Stimulated activated CD4-positive, alpha-beta T cell treated with anti-CD3 and anti-CD28 coated beads, TNF-alpha, amount 100 ng/mL, for 48 hours (primary cell): Measurements from ENCODE around the gene ANKRD62.

Experiments
- DNase-seq, 3 donors: peaks; one replicate each; pipeline ENCODE4 v3.0.0-alpha.2; 2020; ENCODE audit warnings: low read depth in 3 of 3

The ANKRD62 gene

DNA sequence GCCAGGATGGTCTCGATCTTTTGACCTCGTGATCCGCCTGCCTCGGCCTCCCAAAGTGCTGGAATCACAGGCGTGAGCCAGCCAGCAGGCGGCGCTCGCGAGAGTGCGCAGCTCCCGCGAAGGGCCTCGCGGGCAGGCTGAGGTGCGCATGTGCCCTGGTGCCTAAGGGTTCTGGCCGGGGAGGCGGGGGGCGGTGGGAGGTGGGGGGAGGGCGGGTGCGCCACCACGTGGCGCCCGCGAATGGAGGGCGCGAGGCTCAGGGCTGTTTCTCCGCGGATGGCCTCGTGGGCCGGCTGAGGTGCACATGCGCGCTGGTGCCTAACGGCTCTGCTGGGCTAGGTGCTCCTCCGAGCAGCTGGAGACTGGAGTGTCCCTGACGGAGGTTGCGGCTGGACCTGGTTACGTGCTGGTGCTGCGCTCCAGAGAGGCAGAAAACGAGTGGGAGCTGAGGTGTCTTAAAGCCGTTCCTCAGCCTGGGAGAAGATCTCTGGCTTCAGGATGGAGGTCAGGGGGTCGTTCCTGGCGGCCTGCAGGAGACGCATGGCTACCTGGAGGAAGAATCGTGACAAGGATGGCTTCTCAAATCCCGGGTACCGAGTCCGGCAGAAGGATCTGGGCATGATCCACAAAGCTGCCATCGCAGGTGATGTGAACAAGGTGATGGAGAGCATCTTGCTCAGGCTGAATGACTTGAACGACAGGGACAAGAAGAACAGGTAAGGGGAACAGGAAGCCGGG is at the start of gene ANKRD62:
Gene ANKRD62 (plus strand): TSS at position 324 of the 738 bp plus-strand sequence. CDS start 175 bp downstream, at position 499.
- no peak for DNase-seq

GRCh38 chr18:12044591-12044990 is 49.1 kb upstream of the ANKRD62 start:
- no peak for DNase-seq

DNA sequence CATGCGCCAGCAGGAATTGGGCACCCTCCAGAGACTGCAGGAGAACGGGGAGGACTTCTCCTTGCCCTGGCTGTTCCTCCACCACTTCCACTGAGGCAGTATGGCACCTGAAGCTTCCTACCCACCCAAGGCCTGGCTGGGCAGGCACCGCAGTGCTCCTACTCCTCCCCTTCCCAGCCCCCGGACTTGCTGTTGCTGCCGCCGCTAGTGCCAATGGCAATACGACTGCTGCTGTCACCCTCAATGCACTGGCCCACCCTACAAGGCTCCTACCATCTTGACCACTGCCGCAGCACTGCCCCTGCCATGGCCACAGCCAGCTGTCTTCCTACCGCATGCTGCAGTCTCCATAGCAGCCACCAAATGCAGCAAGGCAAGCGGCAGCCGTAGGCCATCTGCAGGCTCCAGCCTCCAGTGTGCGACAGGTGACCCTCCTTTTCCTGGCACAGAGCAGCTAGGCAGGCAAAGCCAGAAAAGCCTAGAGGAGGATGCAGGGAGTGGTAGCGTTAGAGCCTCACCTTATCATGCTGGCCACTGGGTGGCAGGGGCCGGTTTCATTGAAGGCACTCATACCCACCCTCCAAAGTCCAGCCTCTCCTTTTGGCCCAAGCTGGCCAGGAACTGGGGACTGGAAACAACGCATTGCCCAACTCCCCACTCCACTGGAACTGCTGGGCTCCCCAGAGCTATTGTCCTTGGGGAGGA is 47.4 kb upstream of the ANKRD62 start:
- DNase-seq = no peak

DNA sequence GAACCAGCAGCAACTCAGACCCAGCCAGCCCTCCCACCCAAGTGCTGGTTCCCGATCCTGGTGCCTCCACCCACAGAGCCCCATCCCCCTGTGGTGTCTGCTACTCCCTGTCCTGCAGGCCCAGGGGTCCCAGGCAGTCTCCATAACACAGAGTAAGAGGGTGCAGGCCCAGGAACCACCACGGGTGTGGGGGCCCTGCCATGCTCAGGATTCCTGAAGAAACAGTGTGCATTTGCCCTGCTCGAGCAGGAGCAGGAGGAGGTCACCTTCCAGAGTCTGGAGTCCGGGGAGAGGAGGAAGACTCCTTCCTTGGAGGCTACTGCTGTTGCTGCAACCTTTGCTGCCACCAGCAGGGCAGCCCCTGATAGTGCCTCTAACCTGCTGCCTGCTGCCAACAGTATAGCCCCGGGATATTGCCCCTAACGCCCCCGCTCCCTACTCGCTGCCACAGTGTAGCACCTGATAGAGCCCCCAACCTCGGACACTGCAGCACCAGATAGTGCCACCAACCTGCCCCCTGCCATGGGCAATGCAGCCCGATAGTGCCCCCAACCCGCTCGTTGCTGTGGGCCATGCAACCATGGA is 46.8 kb upstream of the ANKRD62 start:
- no peak for DNase-seq

GRCh38 chr18:12048010-12048826 is 45.4 kb upstream of the ANKRD62 start:
- no peak for DNase-seq

GRCh38 chr18:12048827-12049175 is 44.8 kb upstream of the ANKRD62 start:
- no peak for DNase-seq

DNA sequence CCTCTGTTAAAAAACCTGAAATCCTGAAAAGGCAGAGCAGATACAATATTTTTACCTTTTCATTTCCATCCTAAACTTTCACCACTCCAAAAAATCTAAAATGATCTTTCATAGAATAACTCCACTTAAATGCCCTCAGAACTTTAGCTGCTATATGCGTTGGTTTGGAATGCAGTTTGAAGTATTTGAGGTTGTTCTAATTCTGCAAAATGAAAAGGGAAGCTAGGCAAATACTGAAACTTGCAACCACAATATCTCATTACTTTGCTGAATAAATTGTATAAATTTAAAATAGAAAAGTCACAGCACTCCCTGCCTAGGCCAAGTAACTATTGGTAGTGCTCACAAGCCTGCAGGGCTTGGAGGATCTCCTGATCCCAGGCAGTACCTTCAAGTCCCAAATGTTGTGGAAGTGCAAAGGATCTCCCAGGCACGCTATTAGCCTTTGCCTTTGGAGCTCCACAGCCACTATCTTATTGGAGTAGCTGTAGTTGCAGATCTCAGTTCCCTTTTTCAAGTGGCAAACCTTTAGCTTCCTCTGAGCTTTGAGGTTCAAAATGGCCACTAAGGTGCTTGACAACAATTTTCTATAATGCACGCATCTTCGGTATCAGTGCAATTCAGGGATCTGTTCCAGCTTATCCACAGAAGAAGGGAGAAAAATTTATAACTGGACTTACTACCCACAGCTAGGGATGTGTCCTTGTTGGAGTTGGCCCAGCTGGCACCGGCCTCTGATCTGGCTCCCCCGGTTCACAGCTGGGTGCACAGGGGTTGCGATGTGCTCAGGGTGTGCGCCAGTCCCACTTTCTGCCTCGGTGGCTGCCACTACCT is 43.4 kb upstream of the ANKRD62 start:
- no peak for DNase-seq

DNA sequence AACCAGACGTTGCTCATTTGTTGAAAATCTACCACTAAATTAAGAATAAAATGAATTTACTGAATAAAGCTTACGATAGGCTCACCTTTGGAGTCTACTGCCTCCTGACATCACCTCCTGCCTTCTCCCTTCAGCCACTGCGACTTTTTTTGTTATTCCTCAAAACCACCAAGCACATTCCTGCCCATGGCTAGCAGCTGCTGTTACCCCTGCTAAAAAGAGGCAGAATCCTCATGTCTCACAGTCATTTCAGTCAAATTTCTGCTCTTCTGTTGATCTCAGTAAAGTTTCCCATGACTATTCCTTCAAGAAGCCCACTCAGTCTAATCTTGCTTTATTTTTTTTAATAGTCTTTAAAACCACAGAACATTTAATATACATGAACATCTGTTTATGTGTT is 40.8 kb upstream of the ANKRD62 start:
- DNase-seq = no peak

DNA sequence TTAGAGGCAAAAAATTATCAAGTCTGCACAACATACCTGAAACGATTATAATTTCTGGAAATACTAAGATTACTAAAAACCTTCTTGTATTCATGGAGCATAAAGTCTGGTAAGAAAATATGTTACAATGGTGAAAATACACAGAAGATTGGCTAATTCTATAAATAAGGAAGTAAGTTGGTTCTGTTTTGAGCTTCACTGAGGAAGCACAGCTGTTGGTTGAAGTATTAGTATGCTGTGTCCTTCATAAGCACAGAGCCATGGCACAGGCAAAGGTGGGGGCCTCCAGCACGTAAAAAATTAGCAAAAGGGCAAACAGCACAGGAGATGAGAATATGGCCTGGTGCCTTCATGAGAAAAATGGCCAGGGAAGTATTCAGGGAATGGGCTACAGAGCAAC is 40.4 kb upstream of the ANKRD62 start:
- no peak for DNase-seq

- DNase-seq = no peak
Measured at GRCh38 chr18:12056034-12056883, 37.4 kb upstream of the ANKRD62 start.

- DNase-seq = no peak
Measured at GRCh38 chr18:12056884-12057402, 36.7 kb upstream of the ANKRD62 start.

DNA sequence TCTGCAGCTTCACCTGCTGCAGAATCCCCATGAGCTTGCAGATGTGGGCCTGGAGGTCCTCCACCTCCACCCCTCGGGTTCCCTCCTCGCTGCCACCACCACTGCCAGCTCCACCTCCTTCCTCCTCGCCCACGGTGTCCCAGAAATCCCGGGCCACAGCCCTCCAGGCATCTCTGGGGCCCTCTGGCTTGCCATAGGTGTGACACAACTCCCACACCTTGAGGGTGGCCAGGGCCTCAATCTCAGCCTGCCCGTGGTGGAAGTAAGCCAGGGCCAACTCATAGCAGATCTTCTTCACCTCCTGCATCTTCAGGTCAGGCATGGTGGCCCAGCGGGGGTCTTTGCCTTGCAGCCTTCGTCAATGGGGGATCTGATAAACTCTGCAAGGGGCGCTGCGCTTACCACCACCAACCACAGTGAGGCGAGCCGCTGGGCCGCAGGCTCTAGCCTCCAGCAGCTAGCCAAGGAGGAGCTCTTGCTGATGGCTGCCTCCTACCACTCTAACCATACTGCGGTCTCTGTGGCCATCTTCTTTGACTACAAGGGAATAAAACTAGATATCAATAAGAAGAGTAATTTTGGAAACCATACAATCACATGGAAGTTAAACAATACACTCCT is 36.1 kb upstream of the ANKRD62 start:
- no peak for DNase-seq

DNA sequence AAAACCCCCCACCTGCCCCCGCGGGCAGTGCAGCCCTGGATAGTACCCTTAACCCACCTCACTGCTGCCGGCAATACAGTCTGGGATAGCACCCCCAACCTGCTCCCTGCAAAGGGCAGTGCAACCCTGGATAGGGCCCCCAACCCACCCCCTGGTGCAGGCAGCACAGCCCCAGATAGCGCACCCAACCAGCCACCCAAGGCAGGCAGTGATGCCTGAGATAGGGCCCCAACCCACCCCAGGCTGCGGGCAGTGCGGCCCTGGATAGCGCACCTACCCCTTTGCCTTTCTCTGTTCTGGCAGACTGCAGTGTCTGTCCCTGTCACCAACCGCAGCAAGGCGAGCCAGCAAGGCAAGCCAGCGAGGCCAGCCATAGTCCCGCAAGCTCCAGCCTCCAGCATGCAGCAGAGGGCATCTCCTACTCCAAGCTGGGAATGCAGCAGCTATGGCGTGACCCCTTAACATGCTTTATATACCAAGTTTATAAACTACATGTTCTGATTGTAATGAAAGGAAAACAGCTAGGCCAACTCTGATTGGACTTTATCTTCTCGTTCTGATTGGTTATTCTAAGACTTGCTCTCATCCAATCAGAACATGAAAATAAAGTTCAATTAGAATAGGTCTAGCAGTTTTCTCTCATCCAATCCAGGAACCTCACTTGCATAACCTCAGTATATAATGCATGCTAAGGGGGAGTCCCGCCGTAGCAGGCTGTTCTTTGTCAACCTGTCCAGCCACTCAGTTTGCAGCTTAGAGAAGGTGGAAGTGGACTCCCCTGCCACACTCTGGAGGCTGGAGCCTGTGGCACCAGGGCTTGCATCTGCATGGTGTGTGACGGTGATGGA is 34.1 kb upstream of the ANKRD62 start:
- DNase-seq = no peak

- DNase-seq = no peak
Measured at GRCh38 chr18:12060182-12060870, 33.3 kb upstream of the ANKRD62 start.

DNA sequence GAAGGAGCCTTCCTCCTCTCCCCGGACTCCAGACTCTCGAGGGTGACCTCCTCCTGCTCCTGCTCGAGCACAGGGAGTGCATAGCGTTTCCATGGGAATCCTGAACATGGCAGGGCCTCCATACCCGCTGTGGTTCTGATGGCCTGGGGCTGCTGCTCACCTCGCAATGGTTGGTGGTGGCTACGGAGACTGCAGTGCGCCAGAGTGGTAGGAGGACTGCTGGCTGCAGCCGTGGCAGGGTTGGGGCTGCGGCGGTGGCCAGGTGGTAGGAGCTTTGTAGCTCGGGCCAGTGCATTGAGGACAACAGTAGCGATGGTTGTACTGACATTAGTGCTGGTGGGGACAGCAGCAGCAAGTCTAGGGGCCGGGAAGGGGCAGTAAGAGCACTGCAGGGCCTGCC is 32.0 kb upstream of the ANKRD62 start:
- DNase-seq = no peak

GRCh38 chr18:12062974-12063373 is 30.7 kb upstream of the ANKRD62 start:
- no peak for DNase-seq

GRCh38 chr18:12064086-12064763 is 29.4 kb upstream of the ANKRD62 start:
- no peak for DNase-seq

DNA sequence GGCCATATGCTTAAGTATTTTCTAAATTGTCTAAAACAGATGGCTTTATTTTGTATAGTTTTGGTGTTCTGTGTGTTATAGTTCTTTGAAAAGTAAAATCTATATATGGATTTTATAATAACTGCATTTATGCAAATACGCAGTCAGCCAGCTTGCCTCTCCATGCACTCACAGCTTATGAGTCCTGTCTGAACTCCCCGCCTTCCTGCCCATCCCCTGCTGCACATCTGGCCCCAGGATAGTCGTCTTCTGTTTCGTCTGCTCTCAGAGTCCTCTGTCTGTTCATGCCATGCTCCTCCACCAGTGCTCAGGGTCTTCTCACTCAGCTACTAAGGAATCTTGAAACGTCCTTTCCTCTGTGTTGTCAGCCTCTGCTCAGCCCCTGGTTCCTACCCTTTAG is 28.2 kb upstream of the ANKRD62 start:
- no peak for DNase-seq
